ENCODE data around the gene EFCAB6. TPM values are rescaled to one million over a fixed set of nuclear protein-coding genes. Genes with fewer than 3 reads are reported as not detected.

The EFCAB6 gene
- total RNA-seq, 1 experiment from 2014 or later, result 0.52 TPM

- 0 out of 2 replicates have a peak overlapping the region, but pooled peaks have one; percentile 32 for H3K4me2 ChIP-seq (ENCODE audit: low read length)
Measured at GRCh38 chr22:43624144-43624998, 187.7 kb downstream of the EFCAB6 start.

More at GRCh38 chr22:43624144-43624998, 187.7 kb downstream of the EFCAB6 start:
- ATAC-seq (no peak), DNase-seq (ENCODE audit: low read depth, low spot score) (no peak)
- Histone ChIP-seq H3K27ac (ENCODE audit: low read depth, low read length) (no peak overlapping the region), H3K36me3 (ENCODE audit: control insufficient read depth in 1 of 2, insufficient read depth in 2 of 2, low read length in 2 of 2) (no peaks in the 10 kb centered on the region), H3K9ac (ENCODE audit: low read length) (no peak overlapping the region), H3K4me1 (ENCODE audit: control insufficient read depth in 1 of 2, insufficient read depth in 2 of 2, low read length in 2 of 2) (peaks cover 0 to 14% of the 10 kb centered on the region in 2 experiments; a peak in 2 of 4 replicates), H3K27me3 (ENCODE audit: insufficient read depth, low read length) (peaks cover 6% of the 10 kb centered on the region), H4K20me1 (ENCODE audit: insufficient read depth) (no peaks in the 10 kb centered on the region), H3K4me3 (replicated peaks in 1 of 2; ENCODE audit: low read depth in 1 of 2, low read length in 2 of 2) (no peak overlapping the region), H3K9me3 (ENCODE audit: control insufficient read depth in 1 of 2, insufficient read depth in 1 of 2, low read depth in 1 of 2, low read length in 2 of 2) (peaks cover 0 to 10% of the 10 kb centered on the region in 2 experiments; a peak in 2 of 4 replicates), H3K9me2 (ENCODE audit: insufficient read depth) (no peaks in the 10 kb centered on the region), H2AFZ (ENCODE audit: low read depth, low read length, poor library complexity, severe bottlenecking) (no peak overlapping the region), H3K79me2 (ENCODE audit: insufficient read depth, low read length) (no peaks in the 10 kb centered on the region)
- BruUV-seq (replicated peaks), result no TSS peak
- POLR2A ChIA-PET, result no interaction called here
- intact Hi-C loops (cut with micrococcal nuclease), result no loop called here
- TF ChIP-seq CTCF (IDR thresholded peaks at IDR 0.05 in 2 of 3, conservative IDR thresholded peaks at IDR 0.05 in 1 of 3; ENCODE audit: borderline replicate concordance in 1 of 3, insufficient read depth in 1 of 3, low read depth in 2 of 3, low read length in 2 of 3), result peak in 1 of 3 experiments; percentile 12; a peak in 1 of 6 replicates
- TF ChIP-seq SP1 (IDR thresholded peaks at IDR 0.05; ENCODE audit: low read depth), result no peak
- RAD21 ChIA-PET (ENCODE audit: low non-redundant PET in 1 of 2, low total read pairs in 2 of 2, uncharacterized antibody in 2 of 2, unreplicated experiment in 2 of 2), result no interaction called here
- CTCF ChIA-PET, result no interaction called here
